ENCODE results near the gene SYF2. TPM values are rescaled to one million over a fixed set of nuclear protein-coding genes. Genes with fewer than 3 reads are reported as not detected.
"Not testable (repeated sequence)": the region's sequence is repeated elsewhere in the genome, so short reads cannot be mapped to it uniquely, and the experiment has no call there.

The SYF2 gene
- total and polyA plus RNA-seq, 2 donors (not counting 1 experiment from before 2014, with no cell fraction given), result 21.9 to 67.3 TPM

GRCh38 chr1:25268143-25268760 is 36.0 kb upstream of the SYF2 start:
- Histone ChIP-seq H3K4me2 (replicated peaks; ENCODE audit: low read depth, low read length, poor library complexity, severe bottlenecking) (peak overlapping the region; percentile 38), H3K4me3 (ENCODE audit: control extremely low read depth in 1 of 5, extremely low read depth in 1 of 5, insufficient read depth in 1 of 5, low read depth in 2 of 5, low read length in 4 of 5) (peak overlapping the region in 4 of 5 experiments; percentile 42 to 55 (median 46)), H3K9ac (ENCODE audit: low read length) (peak overlapping the region; percentile 37), H2AFZ (ENCODE audit: insufficient read depth, low read depth, low read length, poor library complexity, severe bottlenecking) (peak overlapping the region; percentile 64)
- H3K4me1 ChIP-seq (ENCODE audit: control insufficient read depth in 2 of 2, insufficient read depth in 2 of 2, low read length in 2 of 2); H3K9me3 Mint-ChIP-seq (ENCODE audit: insufficient read depth); H3K36me3 ChIP-seq (replicated peaks in 1 of 2; ENCODE audit: control extremely low read depth in 1 of 2, control insufficient read depth in 1 of 2, extremely low read depth in 1 of 2, insufficient read depth in 2 of 2, low read length in 1 of 2); CTCF ChIA-PET; ATAC-seq (ENCODE audit: low read depth); H3K27me3 Mint-ChIP-seq; H3K27ac ChIP-seq (ENCODE audit: low read length in 2 of 2); H3K27me3 ChIP-seq (replicated peaks in 1 of 4; ENCODE audit: control extremely low read depth in 1 of 4, control insufficient read depth in 3 of 4, insufficient read depth in 4 of 4, low read length in 3 of 4); H4K20me1 ChIP-seq (ENCODE audit: control insufficient read depth, insufficient read depth, low read length, poor library complexity, severe bottlenecking); H3K79me2 ChIP-seq (ENCODE audit: control insufficient read depth, insufficient read depth, low read length); DNase-seq; H3K9me3 ChIP-seq (ENCODE audit: control extremely low read depth in 1 of 3, control insufficient read depth in 2 of 3, insufficient read depth in 1 of 3, low read length in 2 of 3): not testable (repeated sequence)
- Mint-ChIP-seq H3K4me3 (peak overlapping the region; percentile 96), H3K27ac (peak overlapping the region; percentile 96), H3K4me1 (peaks cover 17% of the 10 kb centered on the region)
- WGBS (ENCODE audit: insufficient coverage), result no CpG with 5 or more reads among the region's 14 CpGs
- intact Hi-C loops (cut with micrococcal nuclease), result loop anchor here (1.0 to 5.0 kb wide), 2 partner anchors 21 to 36 kb away; partner anchors contain the start of genes RSRP1 and SYF2
- POLR2A ChIA-PET, result interaction anchor here (0.6 to 1.5 kb wide), 4 partner anchors 21 to 610 kb away, joined by 3 to 7 read pairs (median 4); partner anchors contain the start of genes RSRP1 and SYF2

- H3K27me3 Mint-ChIP-seq; H3K9me3 Mint-ChIP-seq (ENCODE audit: insufficient read depth); H3K9me3 ChIP-seq (ENCODE audit: control extremely low read depth in 1 of 3, control insufficient read depth in 2 of 3, insufficient read depth in 1 of 3, low read length in 2 of 3); H4K20me1 ChIP-seq (ENCODE audit: control insufficient read depth, insufficient read depth, low read length, poor library complexity, severe bottlenecking); H3K4me1 ChIP-seq (ENCODE audit: control insufficient read depth in 2 of 2, insufficient read depth in 2 of 2, low read length in 2 of 2); CTCF ChIA-PET; DNase-seq; H3K36me3 ChIP-seq (replicated peaks in 1 of 2; ENCODE audit: control extremely low read depth in 1 of 2, control insufficient read depth in 1 of 2, extremely low read depth in 1 of 2, insufficient read depth in 2 of 2, low read length in 1 of 2); H3K27me3 ChIP-seq (replicated peaks in 1 of 4; ENCODE audit: control extremely low read depth in 1 of 4, control insufficient read depth in 3 of 4, insufficient read depth in 4 of 4, low read length in 3 of 4): not testable (repeated sequence)
- H3K79me2 ChIP-seq (ENCODE audit: control insufficient read depth, insufficient read depth, low read length), result peaks cover 12% of the 10 kb centered on the region
- intact Hi-C loops (cut with micrococcal nuclease), result loop anchor here (1.0 to 5.0 kb wide), 2 partner anchors 20 to 35 kb away; partner anchors contain the start of genes RSRP1 and SYF2
- WGBS (ENCODE audit: insufficient coverage), result 2% methylated on average over 6 of the region's 56 CpGs
- peak overlapping the region; percentile 71 to 72 for H3K27ac ChIP-seq (ENCODE audit: low read length in 2 of 2)
- peak overlapping the region; percentile 64 for H2AFZ ChIP-seq (ENCODE audit: insufficient read depth, low read depth, low read length, poor library complexity, severe bottlenecking)
- peak overlapping the region in 4 of 5 experiments; percentile 42 to 55 (median 50) for H3K4me3 ChIP-seq (ENCODE audit: control extremely low read depth in 1 of 5, extremely low read depth in 1 of 5, insufficient read depth in 1 of 5, low read depth in 2 of 5, low read length in 4 of 5)
- peak; percentile 80 for ATAC-seq (ENCODE audit: low read depth)
- H3K4me3 Mint-ChIP-seq, result peak overlapping the region; percentile 96
- peak overlapping the region; percentile 38 for H3K4me2 ChIP-seq (replicated peaks; ENCODE audit: low read depth, low read length, poor library complexity, severe bottlenecking)
- H3K27ac Mint-ChIP-seq, result peak overlapping the region; percentile 96
- H3K9ac ChIP-seq (ENCODE audit: low read length), result peak overlapping the region; percentile 57
- POLR2A ChIA-PET, result interaction anchor here (0.6 to 1.5 kb wide), 3 partner anchors 20 to 35 kb away, joined by 4 to 7 read pairs (median 4); partner anchors contain the start of genes RSRP1 and SYF2
- H3K4me1 Mint-ChIP-seq, result peaks cover 22% of the 10 kb centered on the region
Observed at GRCh38 chr1:25267288-25268142, 35.2 kb upstream of the SYF2 start.

GRCh38 chr1:25266554-25267287 is 34.4 kb upstream of the SYF2 start:
- H3K9me3 ChIP-seq (ENCODE audit: control extremely low read depth in 1 of 3, control insufficient read depth in 2 of 3, insufficient read depth in 1 of 3, low read length in 2 of 3); H3K36me3 ChIP-seq (replicated peaks in 1 of 2; ENCODE audit: control extremely low read depth in 1 of 2, control insufficient read depth in 1 of 2, extremely low read depth in 1 of 2, insufficient read depth in 2 of 2, low read length in 1 of 2); H3K27me3 Mint-ChIP-seq; H3K4me1 ChIP-seq (ENCODE audit: control insufficient read depth in 2 of 2, insufficient read depth in 2 of 2, low read length in 2 of 2); POLR2A ChIA-PET; H3K9me3 Mint-ChIP-seq (ENCODE audit: insufficient read depth); DNase-seq; H3K27me3 ChIP-seq (replicated peaks in 1 of 4; ENCODE audit: control extremely low read depth in 1 of 4, control insufficient read depth in 3 of 4, insufficient read depth in 4 of 4, low read length in 3 of 4); H2AFZ ChIP-seq (ENCODE audit: insufficient read depth, low read depth, low read length, poor library complexity, severe bottlenecking); CTCF ChIA-PET; H4K20me1 ChIP-seq (ENCODE audit: control insufficient read depth, insufficient read depth, low read length, poor library complexity, severe bottlenecking): not testable (repeated sequence)
- intact Hi-C loops (cut with micrococcal nuclease), result loop anchor here (5.0 kb wide), 1 partner anchor 34 kb away; the partner anchor contains the start of gene SYF2
- Mint-ChIP-seq H3K4me1 (peaks cover 25% of the 10 kb centered on the region), H3K27ac (peak overlapping the region; percentile 83), H3K4me3 (peak overlapping the region; percentile 90)
- Histone ChIP-seq H3K79me2 (ENCODE audit: control insufficient read depth, insufficient read depth, low read length) (peaks cover 17% of the 10 kb centered on the region), H3K9ac (ENCODE audit: low read length) (peak overlapping the region; percentile 57), H3K4me3 (ENCODE audit: control extremely low read depth in 1 of 5, extremely low read depth in 1 of 5, insufficient read depth in 1 of 5, low read depth in 2 of 5, low read length in 4 of 5) (peak overlapping the region; percentile 7 to 53 (median 42)), H3K27ac (ENCODE audit: low read length in 2 of 2) (peak overlapping the region in 1 of 2 donors; percentile 23), H3K4me2 (replicated peaks; ENCODE audit: low read depth, low read length, poor library complexity, severe bottlenecking) (peak overlapping the region; percentile 53)
- peak; percentile 18 for ATAC-seq (ENCODE audit: low read depth)
- 0% methylated on average over 1 of the region's 45 CpGs for WGBS (ENCODE audit: insufficient coverage)
